ENCODE measurements around the gene HSPBAP1.

HSPBAP1 gene, protein sequence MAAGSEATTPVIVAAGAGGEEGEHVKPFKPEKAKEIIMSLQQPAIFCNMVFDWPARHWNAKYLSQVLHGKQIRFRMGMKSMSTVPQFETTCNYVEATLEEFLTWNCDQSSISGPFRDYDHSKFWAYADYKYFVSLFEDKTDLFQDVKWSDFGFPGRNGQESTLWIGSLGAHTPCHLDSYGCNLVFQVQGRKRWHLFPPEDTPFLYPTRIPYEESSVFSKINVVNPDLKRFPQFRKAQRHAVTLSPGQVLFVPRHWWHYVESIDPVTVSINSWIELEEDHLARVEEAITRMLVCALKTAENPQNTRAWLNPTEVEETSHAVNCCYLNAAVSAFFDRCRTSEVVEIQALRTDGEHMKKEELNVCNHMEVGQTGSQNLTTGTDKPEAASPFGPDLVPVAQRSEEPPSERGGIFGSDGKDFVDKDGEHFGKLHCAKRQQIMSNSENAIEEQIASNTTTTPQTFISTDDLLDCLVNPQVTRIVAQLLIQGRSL

DNA sequence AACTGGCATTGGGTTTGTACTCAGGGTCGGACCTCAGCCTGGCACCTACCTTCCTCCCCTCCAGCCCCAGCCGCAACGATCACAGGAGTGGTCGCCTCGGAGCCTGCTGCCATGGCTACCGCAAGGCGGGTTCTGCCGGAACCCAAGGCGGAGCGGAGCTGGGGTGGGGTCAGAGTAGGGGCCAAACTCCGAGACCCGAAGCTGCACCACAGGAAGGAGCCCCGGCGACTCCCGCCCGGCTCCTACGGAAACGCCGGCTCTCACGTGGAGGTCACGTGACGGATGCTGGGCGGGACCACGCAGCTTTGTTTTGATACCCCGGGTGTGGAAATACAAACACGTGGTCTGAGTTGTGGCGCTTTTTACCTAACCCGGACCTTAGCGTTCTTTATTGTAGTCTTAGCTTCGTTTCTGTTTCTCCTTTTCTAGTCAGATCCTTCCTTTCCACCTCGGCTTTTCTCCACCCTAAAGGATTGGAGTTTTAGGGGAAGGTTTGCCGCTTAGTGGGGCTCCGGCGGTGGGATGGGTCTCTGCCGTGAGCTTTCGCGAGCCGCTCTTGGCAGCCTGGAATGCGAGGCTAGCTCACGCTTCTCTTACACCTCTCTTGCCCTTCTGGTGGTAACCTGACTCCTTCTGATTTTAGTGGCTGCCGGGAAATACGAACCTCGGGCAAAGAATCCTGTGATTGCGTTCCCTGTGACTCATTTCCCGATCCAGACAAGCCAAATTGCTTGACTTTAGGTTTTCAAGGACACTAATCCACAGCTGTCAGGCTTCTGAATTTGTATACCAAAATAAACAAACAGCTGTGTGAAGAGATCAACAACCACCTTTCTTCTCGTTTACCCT lies at the start of gene HSPBAP1:
TSS of gene HSPBAP1 (minus strand) at position 264 of the 849 bp plus-strand sequence. CDS start at position 113, 151 bp downstream.
- no peaks in the 10 kb centered on the region for H3K27me3 ChIP-seq (replicated peaks; ENCODE audit: control insufficient read depth, insufficient read depth, low read length)
- peak; percentile 91 for DNase-seq (ENCODE audit: extremely low read depth, insufficient read length)
- TF ChIP-seq, protein P1, sequence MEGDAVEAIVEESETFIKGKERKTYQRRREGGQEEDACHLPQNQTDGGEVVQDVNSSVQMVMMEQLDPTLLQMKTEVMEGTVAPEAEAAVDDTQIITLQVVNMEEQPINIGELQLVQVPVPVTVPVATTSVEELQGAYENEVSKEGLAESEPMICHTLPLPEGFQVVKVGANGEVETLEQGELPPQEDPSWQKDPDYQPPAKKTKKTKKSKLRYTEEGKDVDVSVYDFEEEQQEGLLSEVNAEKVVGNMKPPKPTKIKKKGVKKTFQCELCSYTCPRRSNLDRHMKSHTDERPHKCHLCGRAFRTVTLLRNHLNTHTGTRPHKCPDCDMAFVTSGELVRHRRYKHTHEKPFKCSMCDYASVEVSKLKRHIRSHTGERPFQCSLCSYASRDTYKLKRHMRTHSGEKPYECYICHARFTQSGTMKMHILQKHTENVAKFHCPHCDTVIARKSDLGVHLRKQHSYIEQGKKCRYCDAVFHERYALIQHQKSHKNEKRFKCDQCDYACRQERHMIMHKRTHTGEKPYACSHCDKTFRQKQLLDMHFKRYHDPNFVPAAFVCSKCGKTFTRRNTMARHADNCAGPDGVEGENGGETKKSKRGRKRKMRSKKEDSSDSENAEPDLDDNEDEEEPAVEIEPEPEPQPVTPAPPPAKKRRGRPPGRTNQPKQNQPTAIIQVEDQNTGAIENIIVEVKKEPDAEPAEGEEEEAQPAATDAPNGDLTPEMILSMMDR (IDR thresholded peaks at IDR 0.05; ENCODE audit: insufficient read depth, low read length, poor library complexity, severe bottlenecking) = no peak

DNA sequence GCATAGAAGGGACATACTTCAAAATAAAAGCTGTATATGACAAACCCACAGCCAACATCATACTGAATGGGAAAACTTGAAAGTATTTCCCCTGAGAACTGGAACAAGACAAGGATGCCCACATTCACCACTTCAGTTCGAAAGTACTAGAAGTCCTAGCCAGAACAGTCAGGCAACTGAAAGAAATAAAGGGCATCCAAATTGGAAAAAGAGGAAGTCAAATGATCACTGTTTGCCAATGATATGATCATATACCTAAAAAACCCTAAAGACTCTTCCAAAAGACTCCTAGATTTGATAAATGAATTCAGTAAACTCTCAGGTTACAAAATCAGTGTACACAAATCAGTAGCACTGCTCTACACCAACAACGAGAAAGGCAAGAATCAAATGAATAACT lies 42.0 kb upstream of the HSPBAP1 start:
- no peak for DNase-seq (ENCODE audit: extremely low read depth, insufficient read length)
- TF ChIP-seq, protein P1 (IDR thresholded peaks at IDR 0.05; ENCODE audit: insufficient read depth, low read length, poor library complexity, severe bottlenecking) = no peak
- no peaks in the 10 kb centered on the region for H3K36me3 ChIP-seq (ENCODE audit: control insufficient read depth, insufficient read depth, low read length)
- no peaks in the 10 kb centered on the region for H3K27me3 ChIP-seq (replicated peaks; ENCODE audit: control insufficient read depth, insufficient read depth, low read length)
- no peak overlapping the region for H3K4me3 ChIP-seq (replicated peaks; ENCODE audit: low read depth, low read length)

More for the DNA sequence above, at the start of gene HSPBAP1:
- H3K4me3 ChIP-seq (replicated peaks; ENCODE audit: low read depth, low read length) = peak within 1 kb of the TSS; percentile 89
- no peaks in the 10 kb centered on the region; the same call in 1 of the 2 replicates for H3K36me3 ChIP-seq (ENCODE audit: control insufficient read depth, insufficient read depth, low read length)

DNA sequence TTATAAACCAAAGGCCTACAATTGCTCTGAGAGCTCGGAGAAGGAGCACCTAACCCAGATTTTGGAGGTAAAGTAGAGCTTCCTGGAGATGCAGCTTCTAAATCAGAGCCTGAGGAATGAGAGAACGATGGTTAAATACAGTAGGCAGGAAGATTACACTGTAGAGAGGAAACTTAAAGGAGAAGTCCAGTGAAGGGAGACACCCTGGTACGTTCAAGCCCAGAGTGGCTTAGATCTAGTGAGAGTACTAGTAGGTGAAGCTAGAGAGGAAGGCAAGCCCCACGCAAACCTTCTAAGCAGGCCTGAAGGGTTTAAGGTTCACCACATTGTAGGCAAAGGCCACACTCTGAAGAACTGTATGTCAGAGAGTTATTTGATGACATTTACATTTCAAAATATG lies 34.6 kb upstream of the HSPBAP1 start:
- H3K4me3 ChIP-seq (replicated peaks; ENCODE audit: low read depth, low read length) = no peak overlapping the region
- DNase-seq (ENCODE audit: extremely low read depth, insufficient read length) = no peak
- no peaks in the 10 kb centered on the region for H3K36me3 ChIP-seq (ENCODE audit: control insufficient read depth, insufficient read depth, low read length)
- TF ChIP-seq, protein P1 (IDR thresholded peaks at IDR 0.05; ENCODE audit: insufficient read depth, low read length, poor library complexity, severe bottlenecking) = no peak
- H3K27me3 ChIP-seq (replicated peaks; ENCODE audit: control insufficient read depth, insufficient read depth, low read length) = no peaks in the 10 kb centered on the region

DNA sequence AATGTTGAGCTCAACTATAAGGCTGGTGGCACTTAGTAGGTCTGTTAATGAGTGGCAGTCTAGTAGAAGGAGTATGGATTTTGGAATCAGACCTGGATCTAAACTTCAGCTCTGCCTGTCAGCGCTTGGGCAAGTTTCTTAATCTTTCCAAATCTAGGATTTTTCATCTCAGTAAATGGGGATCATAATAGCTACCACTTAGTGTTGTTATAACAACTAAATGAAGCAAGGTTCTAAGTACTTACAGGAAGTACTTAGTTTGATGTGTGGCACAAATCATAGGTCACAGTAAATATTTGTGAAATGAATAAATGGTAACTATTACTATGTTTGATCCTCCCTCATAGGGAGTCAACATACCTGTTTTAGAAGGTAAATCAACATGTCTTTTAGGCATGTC lies 32.6 kb upstream of the HSPBAP1 start:
- Histone ChIP-seq H3K36me3 (ENCODE audit: control insufficient read depth, insufficient read depth, low read length) (no peaks in the 10 kb centered on the region), H3K27me3 (replicated peaks; ENCODE audit: control insufficient read depth, insufficient read depth, low read length) (no peaks in the 10 kb centered on the region), H3K4me3 (replicated peaks; ENCODE audit: low read depth, low read length) (no peak overlapping the region)
- TF ChIP-seq, protein P1 (IDR thresholded peaks at IDR 0.05; ENCODE audit: insufficient read depth, low read length, poor library complexity, severe bottlenecking) = no peak
- no peak for DNase-seq (ENCODE audit: extremely low read depth, insufficient read length)

DNA sequence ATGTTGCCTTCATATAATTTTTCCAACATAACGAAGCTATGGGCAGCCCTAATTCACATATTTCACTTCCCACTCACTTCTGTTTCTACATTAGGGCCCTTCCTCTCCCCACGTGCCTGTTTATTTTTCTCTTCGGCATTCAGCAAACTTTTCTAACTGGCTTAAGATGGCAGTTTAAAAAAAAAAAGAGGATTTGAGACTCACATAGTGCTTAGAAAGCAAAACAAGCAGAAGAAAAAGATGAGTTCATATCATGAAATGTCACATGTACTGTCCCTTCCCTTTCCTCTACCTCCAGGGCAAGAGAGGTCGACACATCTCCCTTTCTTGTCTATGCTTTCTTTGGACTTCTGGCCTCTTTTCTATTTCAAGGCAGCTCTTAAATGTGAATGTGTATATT lies 31.8 kb upstream of the HSPBAP1 start:
- DNase-seq (ENCODE audit: extremely low read depth, insufficient read length) = no peak
- Histone ChIP-seq H3K36me3 (ENCODE audit: control insufficient read depth, insufficient read depth, low read length) (no peaks in the 10 kb centered on the region), H3K27me3 (replicated peaks; ENCODE audit: control insufficient read depth, insufficient read depth, low read length) (no peaks in the 10 kb centered on the region), H3K4me3 (replicated peaks; ENCODE audit: low read depth, low read length) (no peak overlapping the region)
- TF ChIP-seq, protein P1 (IDR thresholded peaks at IDR 0.05; ENCODE audit: insufficient read depth, low read length, poor library complexity, severe bottlenecking) = no peak
